KMS-11 (cell line): ENCODE measurements around the gene RFT1.

Experiments
- H2AFZ ChIP-seq: fragments of 200-600 bp; sonication (generic); 2 replicates; pipeline ENCODE4 v1.6.1; 2016; ENCODE audit warnings: antibody characterized with exemption, mixed run types, low read depth
- H3K27ac ChIP-seq: fragments of 200-600 bp; sonication (generic); 2 replicates; pipeline ENCODE4 v1.6.1; 2016; ENCODE audit warnings: mild to moderate bottlenecking, mixed run types
- H3K27me3 ChIP-seq: fragments of 200-600 bp; sonication (generic); 2 replicates; pipeline ENCODE4 v1.6.1; 2017; ENCODE audit warnings: mild to moderate bottlenecking, low read depth, mixed run types, moderate library complexity; ENCODE audit not compliant: insufficient read depth
- H3K36me3 ChIP-seq: fragments of 200-600 bp; sonication (generic); 2 replicates; pipeline ENCODE4 v1.6.1; 2017; ENCODE audit warnings: mild to moderate bottlenecking, mixed run types; ENCODE audit not compliant: insufficient read depth
- H3K4me1 ChIP-seq: fragments of 200-600 bp; sonication (generic); 2 replicates; pipeline ENCODE4 v1.6.1; 2016; ENCODE audit warnings: mild to moderate bottlenecking, low read depth, mixed run types; ENCODE audit not compliant: poor library complexity, severe bottlenecking
- H3K4me2 ChIP-seq: fragments of 200-600 bp; sonication (generic); 2 replicates; pipeline ENCODE4 v1.7.0; 2016; ENCODE audit warnings: mild to moderate bottlenecking, mixed run types
- H3K4me3 ChIP-seq: fragments of 200-600 bp; sonication (generic); IDR thresholded peaks from 2 replicates; pipeline ENCODE4 v1.6.1; 2017; ENCODE audit warnings: low read depth, low read length, mixed read lengths; ENCODE audit not compliant: insufficient read depth
- H3K79me2 ChIP-seq: fragments of 200-600 bp; sonication (generic); 2 replicates; pipeline ENCODE4 v1.6.1; 2016; ENCODE audit warnings: low read depth, mixed run types; ENCODE audit not compliant: insufficient read depth
- H3K9ac ChIP-seq: fragments of 200-600 bp; sonication (generic); 2 replicates; pipeline ENCODE4 v1.6.1; 2016; ENCODE audit warnings: mild to moderate bottlenecking, mixed run types
- H4K20me1 ChIP-seq: fragments of 200-600 bp; sonication (generic); 2 replicates; pipeline ENCODE4 v1.6.1; 2016; ENCODE audit warnings: mild to moderate bottlenecking, mixed run types; ENCODE audit not compliant: insufficient read depth
- TF ChIP-seq, protein P1 (sequence below): fragments of 200-600 bp; sonication (generic); conservative IDR thresholded peaks from 2 replicates; pipeline ENCODE4 v1.6.1; 2017; ENCODE audit warnings: low read depth, mild to moderate bottlenecking, antibody characterized with exemption, low read length, moderate library complexity, mixed read lengths

Gene RFT1

DNA sequence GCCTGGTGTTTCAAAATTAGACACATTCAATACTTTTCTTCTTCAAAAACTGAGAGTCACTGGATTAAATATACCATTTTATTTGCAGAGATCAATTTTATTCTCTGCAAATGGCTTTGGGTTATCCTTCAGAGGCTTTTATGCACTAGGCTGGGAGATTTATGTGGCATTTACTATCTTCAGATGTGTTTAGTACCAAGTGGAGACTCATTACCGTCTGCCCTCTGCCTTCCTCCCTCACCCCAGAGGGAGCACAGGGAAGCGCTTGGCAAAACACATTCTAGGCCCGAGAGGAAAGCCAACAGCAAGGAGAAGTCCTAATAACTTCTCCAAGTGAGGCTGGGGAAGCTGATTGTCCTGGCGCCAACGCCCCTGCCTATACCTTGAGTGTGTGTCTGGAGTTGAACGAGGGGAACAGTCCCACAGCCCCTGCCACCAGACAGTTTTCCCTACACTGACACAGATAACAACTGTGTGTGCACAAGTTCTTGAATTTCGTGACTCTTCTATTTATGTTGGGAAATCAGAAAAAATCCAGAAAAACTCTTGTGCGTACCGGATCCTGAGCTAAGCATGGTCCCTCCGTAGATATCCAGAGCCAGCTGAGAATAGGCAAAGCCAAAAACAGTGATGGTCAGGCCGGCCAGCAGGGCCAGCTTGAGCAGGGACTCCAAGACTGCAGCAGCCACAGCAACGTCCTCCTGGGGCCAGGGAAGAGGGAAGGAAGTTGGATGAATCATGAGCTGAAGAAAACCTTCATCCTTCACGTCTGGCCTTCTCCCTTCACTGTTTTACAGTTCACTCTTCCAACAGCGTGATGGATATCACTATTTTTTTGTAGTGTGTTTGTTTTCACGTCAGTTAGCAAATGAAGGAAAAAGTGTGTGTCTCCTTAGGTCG lies 26.6 kb downstream of the RFT1 start:
- Histone ChIP-seq H3K4me2 (peak overlapping the region; percentile 98), H3K27ac (peak overlapping the region; percentile 100), H3K4me1 (peaks cover 74% of the 10 kb centered on the region), H3K4me3 (no peak overlapping the region), H4K20me1 (no peaks in the 10 kb centered on the region), H3K9ac (peak overlapping the region; percentile 55; the same call in 1 of the 2 replicates), H3K36me3 (no peaks in the 10 kb centered on the region), H3K79me2 (no peaks in the 10 kb centered on the region), H3K27me3 (no peaks in the 10 kb centered on the region), H2AFZ (no peak overlapping the region)
- TF ChIP-seq, protein P1, sequence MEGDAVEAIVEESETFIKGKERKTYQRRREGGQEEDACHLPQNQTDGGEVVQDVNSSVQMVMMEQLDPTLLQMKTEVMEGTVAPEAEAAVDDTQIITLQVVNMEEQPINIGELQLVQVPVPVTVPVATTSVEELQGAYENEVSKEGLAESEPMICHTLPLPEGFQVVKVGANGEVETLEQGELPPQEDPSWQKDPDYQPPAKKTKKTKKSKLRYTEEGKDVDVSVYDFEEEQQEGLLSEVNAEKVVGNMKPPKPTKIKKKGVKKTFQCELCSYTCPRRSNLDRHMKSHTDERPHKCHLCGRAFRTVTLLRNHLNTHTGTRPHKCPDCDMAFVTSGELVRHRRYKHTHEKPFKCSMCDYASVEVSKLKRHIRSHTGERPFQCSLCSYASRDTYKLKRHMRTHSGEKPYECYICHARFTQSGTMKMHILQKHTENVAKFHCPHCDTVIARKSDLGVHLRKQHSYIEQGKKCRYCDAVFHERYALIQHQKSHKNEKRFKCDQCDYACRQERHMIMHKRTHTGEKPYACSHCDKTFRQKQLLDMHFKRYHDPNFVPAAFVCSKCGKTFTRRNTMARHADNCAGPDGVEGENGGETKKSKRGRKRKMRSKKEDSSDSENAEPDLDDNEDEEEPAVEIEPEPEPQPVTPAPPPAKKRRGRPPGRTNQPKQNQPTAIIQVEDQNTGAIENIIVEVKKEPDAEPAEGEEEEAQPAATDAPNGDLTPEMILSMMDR: no peak

DNA sequence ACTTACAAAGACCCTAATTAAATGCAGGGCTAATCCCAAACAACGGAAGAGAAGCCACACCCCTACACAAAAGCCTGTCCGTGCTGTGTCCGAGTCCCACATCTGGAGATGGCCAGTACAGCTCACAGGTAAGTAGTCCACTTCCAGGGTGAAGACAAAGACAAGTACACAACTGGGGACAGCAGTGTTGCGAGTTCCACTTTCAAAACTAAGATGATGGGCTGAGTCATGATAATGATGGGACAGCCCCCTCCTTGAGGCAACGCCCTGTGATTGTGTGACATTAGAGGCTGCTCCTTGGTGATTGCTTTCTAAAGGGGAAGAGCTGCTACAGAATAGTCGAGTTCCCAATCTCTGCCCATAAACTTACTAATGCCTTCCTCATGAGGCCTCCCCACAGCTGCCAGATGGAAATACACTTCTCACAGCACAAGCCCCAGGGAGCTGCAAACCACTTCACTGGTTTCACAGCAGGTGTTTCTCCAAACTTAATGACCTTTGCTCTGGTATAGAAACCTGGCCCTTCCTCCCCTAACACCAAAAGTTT lies 27.6 kb downstream of the RFT1 start:
- TF ChIP-seq, protein P1: no peak
- H2AFZ ChIP-seq: 0 out of 2 replicates have a peak overlapping the region, but pooled peaks have one; percentile 12
- no peaks in the 10 kb centered on the region for H3K36me3 ChIP-seq
- H3K9ac ChIP-seq: peak overlapping the region; percentile 88
- H3K79me2 ChIP-seq: no peaks in the 10 kb centered on the region
- H3K27ac ChIP-seq: peak overlapping the region; percentile 100
- peaks cover 64% of the 10 kb centered on the region for H3K4me1 ChIP-seq
- H3K4me2 ChIP-seq: peak overlapping the region; percentile 98
- H4K20me1 ChIP-seq: no peaks in the 10 kb centered on the region
- no peaks in the 10 kb centered on the region for H3K27me3 ChIP-seq
- no peak overlapping the region for H3K4me3 ChIP-seq

DNA sequence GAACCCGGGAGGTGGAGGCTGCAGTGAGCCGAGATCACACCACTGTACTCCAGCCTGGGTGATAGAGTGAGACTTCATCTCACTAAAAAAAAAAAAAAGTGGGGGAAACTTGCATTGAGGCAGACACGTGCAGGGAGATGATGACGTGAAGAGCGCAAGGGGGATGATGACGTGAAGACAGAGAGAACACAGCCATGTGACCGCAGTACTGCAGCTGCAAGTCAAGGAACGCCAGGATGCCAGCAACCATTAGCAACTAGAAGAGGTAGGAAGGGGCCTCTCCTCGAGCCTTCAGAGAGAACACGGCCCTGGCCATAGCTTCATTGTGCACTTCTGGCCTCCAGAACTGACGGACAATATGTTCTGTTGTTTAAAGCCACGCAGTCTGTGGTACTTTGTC lies 28.3 kb downstream of the RFT1 start:
- Histone ChIP-seq H3K4me3 (no peak overlapping the region), H3K36me3 (no peaks in the 10 kb centered on the region), H3K9ac (peak overlapping the region; percentile 88), H4K20me1 (no peaks in the 10 kb centered on the region), H3K4me1 (peaks cover 63% of the 10 kb centered on the region), H2AFZ (peak overlapping the region; percentile 24; the same call in 1 of the 2 replicates), H3K79me2 (no peaks in the 10 kb centered on the region), H3K4me2 (peak overlapping the region; percentile 98), H3K27me3 (no peaks in the 10 kb centered on the region), H3K27ac (peak overlapping the region; percentile 100)
- TF ChIP-seq, protein P1: no peak

DNA sequence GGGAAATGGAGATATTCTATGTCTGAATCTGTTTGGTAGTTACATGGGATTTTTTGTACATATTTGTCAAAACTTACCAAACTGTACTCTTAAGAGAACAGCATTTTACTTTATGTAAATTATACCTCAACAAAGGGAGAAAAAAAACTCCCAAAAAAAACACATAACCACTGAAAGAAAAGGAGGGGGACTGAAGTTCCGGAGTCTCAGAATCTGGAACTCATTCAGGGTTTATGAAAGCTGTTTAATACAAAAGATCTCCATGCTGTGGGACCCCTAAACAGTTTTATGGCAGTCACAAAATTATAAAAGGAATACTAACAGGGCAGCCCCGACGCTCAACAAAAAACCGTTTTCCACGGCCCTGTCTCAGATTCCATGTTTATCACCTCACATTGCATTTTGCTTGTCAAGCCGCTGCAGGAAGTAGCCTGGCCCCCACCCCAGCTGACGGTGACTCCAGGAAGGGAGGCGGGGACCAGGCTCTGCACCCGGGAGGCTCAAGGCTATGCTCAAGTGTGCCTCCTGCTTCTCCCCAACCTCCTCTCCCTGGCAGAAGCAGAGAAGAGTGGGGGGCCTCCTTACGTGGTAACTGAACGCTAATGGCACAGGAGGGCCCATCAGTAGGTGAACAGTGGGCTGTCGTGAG lies 29.3 kb downstream of the RFT1 start:
- Histone ChIP-seq H3K79me2 (no peaks in the 10 kb centered on the region), H3K9ac (peak overlapping the region; percentile 88; the same call in 1 of the 2 replicates), H3K36me3 (no peaks in the 10 kb centered on the region), H3K4me2 (peak overlapping the region; percentile 98), H3K4me1 (peaks cover 59% of the 10 kb centered on the region), H3K4me3 (no peak overlapping the region), H3K27me3 (no peaks in the 10 kb centered on the region), H2AFZ (no peak overlapping the region), H3K27ac (peak overlapping the region; percentile 100), H4K20me1 (no peaks in the 10 kb centered on the region)
- TF ChIP-seq, protein P1: no peak
